Astrocyte of the spinal cord (primary cell): Measurements from ENCODE around the gene ZNF346.

ENCODE experiments used
- DNase-seq: peaks from one replicate; pipeline ENCODE4 v3.0.0; 2011; ENCODE audit warnings: low read depth, low spot score
- H3K4me3 ChIP-seq: 2 replicates; pipeline ENCODE4 v1.5.1; 2011; ENCODE audit warnings: low read depth, mild to moderate bottlenecking, low read length, moderate library complexity
- in situ Hi-C: cut with HindIII; loops from 2 replicates; pipeline ENCODE4 v1.10.0; 2017; ENCODE audit warnings: low sequenced_read_pairs
- TF ChIP-seq, protein P1 (sequence below): IDR thresholded peaks from 2 replicates; pipeline ENCODE4 v1.5.1; 2012; ENCODE audit warnings: low read depth, mild to moderate bottlenecking, low read length, inconsistent platforms

Gene ZNF346

GRCh38 chr5:177128551-177128981 is 106.1 kb downstream of the ZNF346 start:
- no peak for DNase-seq
- H3K4me3 ChIP-seq = no peak overlapping the region
- TF ChIP-seq, protein P1, sequence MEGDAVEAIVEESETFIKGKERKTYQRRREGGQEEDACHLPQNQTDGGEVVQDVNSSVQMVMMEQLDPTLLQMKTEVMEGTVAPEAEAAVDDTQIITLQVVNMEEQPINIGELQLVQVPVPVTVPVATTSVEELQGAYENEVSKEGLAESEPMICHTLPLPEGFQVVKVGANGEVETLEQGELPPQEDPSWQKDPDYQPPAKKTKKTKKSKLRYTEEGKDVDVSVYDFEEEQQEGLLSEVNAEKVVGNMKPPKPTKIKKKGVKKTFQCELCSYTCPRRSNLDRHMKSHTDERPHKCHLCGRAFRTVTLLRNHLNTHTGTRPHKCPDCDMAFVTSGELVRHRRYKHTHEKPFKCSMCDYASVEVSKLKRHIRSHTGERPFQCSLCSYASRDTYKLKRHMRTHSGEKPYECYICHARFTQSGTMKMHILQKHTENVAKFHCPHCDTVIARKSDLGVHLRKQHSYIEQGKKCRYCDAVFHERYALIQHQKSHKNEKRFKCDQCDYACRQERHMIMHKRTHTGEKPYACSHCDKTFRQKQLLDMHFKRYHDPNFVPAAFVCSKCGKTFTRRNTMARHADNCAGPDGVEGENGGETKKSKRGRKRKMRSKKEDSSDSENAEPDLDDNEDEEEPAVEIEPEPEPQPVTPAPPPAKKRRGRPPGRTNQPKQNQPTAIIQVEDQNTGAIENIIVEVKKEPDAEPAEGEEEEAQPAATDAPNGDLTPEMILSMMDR = no peak
- in situ Hi-C loops = no loop called here

- DNase-seq = no peak
- TF ChIP-seq, protein P1 = no peak
- in situ Hi-C loops = no loop called here
- no peak overlapping the region for H3K4me3 ChIP-seq
Measured at GRCh38 chr5:177130211-177131018, 107.9 kb downstream of the ZNF346 start.
